Right forelimb (tissue), 1 donor: ENCODE measurements around the gene RASSF9.

Experiments
- DNase-seq: peaks from one replicate; pipeline ENCODE4 v3.0.0-alpha.2; 2018

RASSF9 gene

GRCh38 chr12:85821206-85821605 is 15.0 kb downstream of the RASSF9 start:
- no peak for DNase-seq

- no peak for DNase-seq
Measured at GRCh38 chr12:85820101-85820500, 16.1 kb downstream of the RASSF9 start.

- DNase-seq = no peak
Measured at GRCh38 chr12:85814741-85815140, 21.5 kb downstream of the RASSF9 start.

- no peak for DNase-seq
Measured at GRCh38 chr12:85814071-85814470, 22.1 kb downstream of the RASSF9 start.

- DNase-seq = no peak
Measured at GRCh38 chr12:85809500-85809899, 26.7 kb downstream of the RASSF9 start.

- no peak for DNase-seq
Measured at GRCh38 chr12:85807730-85808129, 28.5 kb downstream of the RASSF9 start.

GRCh38 chr12:85805654-85806053 is 30.6 kb downstream of the RASSF9 start:
- no peak for DNase-seq

GRCh38 chr12:85804663-85805062 is 31.5 kb downstream of the RASSF9 start:
- DNase-seq = no peak

- DNase-seq = no peak
Measured at GRCh38 chr12:85803923-85804322, 32.3 kb downstream of the RASSF9 start.

GRCh38 chr12:85803231-85803630 is 33.0 kb downstream of the RASSF9 start:
- DNase-seq = no peak

GRCh38 chr12:85798122-85798521 is 38.1 kb downstream of the RASSF9 start:
- DNase-seq = no peak

- DNase-seq = no peak
Measured at GRCh38 chr12:85796001-85796400, 40.2 kb downstream of the RASSF9 start.

GRCh38 chr12:85794531-85794930 is 41.7 kb downstream of the RASSF9 start:
- DNase-seq = no peak

- no peak for DNase-seq
Measured at GRCh38 chr12:85784096-85784720, 52.0 kb downstream of the RASSF9 start.

GRCh38 chr12:85782711-85783110 is 53.5 kb downstream of the RASSF9 start:
- DNase-seq = no peak

- DNase-seq = no peak
Measured at GRCh38 chr12:85781766-85782165, 54.4 kb downstream of the RASSF9 start.

GRCh38 chr12:85779768-85780167 is 56.4 kb downstream of the RASSF9 start:
- no peak for DNase-seq

GRCh38 chr12:85775091-85775490 is 61.1 kb downstream of the RASSF9 start:
- DNase-seq = no peak

- DNase-seq = no peak
Measured at GRCh38 chr12:85765453-85765869, 70.7 kb downstream of the RASSF9 start.

GRCh38 chr12:85759623-85760022 is 76.6 kb downstream of the RASSF9 start:
- DNase-seq = no peak

GRCh38 chr12:85759091-85759490 is 77.1 kb downstream of the RASSF9 start:
- DNase-seq = no peak

GRCh38 chr12:85755760-85756159 is 80.4 kb downstream of the RASSF9 start:
- DNase-seq = no peak
